ENCODE results near the gene EDIL3. TPM values are rescaled to one million over a fixed set of nuclear protein-coding genes. Genes with fewer than 3 reads are reported as not detected.

EDIL3 gene
- polyA plus RNA-seq, 2 donors, result 1.6 to 2.7 TPM

DNA sequence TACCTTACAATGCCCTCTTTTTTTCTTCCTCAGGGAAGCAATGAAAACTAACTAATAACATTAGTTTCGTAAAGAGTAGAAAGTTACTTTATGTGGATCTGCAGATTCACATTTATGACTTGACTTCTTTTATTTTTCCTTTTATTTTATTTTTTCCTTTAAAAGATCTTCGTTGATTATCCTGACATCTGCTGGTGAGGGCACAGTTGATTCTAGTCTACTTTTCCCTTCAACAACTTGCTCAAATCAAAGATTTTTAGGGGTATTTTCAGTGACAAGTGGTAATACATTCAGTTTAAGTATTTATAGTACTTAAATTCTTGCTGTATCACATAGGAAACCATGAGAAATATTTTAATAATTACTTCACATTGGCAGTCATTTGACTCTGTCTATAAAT lies 4.9 kb downstream of the EDIL3 start:
- WGBS, 2 donors, result 58 to 65% methylated on average over 2 of the region's 2 CpGs
- Histone ChIP-seq H3K27ac (ENCODE audit: low read depth in 2 of 2, low read length in 1 of 2) (no peak overlapping the region), H3K36me3 (ENCODE audit: control insufficient read depth in 2 of 2, insufficient read depth in 2 of 2, low read length in 1 of 2) (no peaks in the 10 kb centered on the region), H3K9me3 (ENCODE audit: control insufficient read depth in 2 of 2, insufficient read depth in 1 of 2, low read depth in 1 of 2, low read length in 1 of 2) (no peaks in the 10 kb centered on the region), H3K27me3 (ENCODE audit: control insufficient read depth in 1 of 2, insufficient read depth in 2 of 2, low read length in 2 of 2) (no peaks in the 10 kb centered on the region), H3K4me1 (ENCODE audit: control insufficient read depth in 2 of 2, insufficient read depth in 2 of 2, low read length in 1 of 2) (no peaks in the 10 kb centered on the region), H3K4me3 (ENCODE audit: low read depth in 1 of 2, low read length in 2 of 2) (no peak overlapping the region)

DNA sequence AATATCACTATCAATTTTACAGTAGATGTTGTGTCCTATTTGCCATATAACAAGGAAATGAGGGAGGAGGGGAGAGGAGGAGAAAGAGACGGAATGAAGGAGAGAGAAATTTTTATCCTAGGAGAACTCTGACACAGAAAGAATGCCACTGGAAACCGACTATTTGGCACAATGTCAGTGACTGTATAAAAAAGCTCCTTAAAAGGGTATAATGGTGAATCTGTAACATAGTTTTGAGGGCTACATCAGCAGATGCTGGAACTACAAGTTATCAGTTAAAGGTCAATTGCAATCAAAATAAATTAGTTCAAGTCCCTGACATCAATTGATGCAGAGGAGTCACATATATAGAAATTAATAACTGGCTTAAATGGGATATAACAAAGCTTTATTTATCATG lies 5.7 kb downstream of the EDIL3 start:
- H3K4me1 ChIP-seq (ENCODE audit: control insufficient read depth in 2 of 2, insufficient read depth in 2 of 2, low read length in 1 of 2), result no peaks in the 10 kb centered on the region
- H3K27me3 ChIP-seq (ENCODE audit: control insufficient read depth in 1 of 2, insufficient read depth in 2 of 2, low read length in 2 of 2), result no peaks in the 10 kb centered on the region
- 49 to 50% methylated on average over 2 of the region's 2 CpGs for WGBS, 2 donors
- H3K36me3 ChIP-seq (ENCODE audit: control insufficient read depth in 2 of 2, insufficient read depth in 2 of 2, low read length in 1 of 2), result no peaks in the 10 kb centered on the region
- no peak overlapping the region for H3K27ac ChIP-seq (ENCODE audit: low read depth in 2 of 2, low read length in 1 of 2)
- H3K4me3 ChIP-seq (ENCODE audit: low read depth in 1 of 2, low read length in 2 of 2), result no peak overlapping the region
- H3K9me3 ChIP-seq (ENCODE audit: control insufficient read depth in 2 of 2, insufficient read depth in 1 of 2, low read depth in 1 of 2, low read length in 1 of 2), result no peaks in the 10 kb centered on the region

DNA sequence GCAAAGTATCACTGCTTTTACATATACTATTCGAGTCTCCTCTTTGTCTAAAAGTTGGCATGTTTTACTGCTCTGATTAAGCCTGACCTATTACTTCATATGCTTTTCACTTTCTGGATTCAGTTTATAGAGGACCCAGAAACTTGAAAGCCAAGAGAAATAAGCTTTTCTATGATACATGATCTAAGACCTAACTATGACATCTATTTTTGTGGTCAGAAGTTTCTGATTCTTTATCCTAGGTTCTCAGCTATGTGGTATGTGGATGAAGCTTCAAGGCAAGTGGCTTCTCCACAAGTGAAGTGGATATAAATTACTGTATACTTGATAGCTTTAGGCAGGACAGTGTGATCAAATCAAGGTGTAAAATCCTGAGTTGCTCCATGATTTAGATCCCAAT lies 6.3 kb downstream of the EDIL3 start:
- Histone ChIP-seq H3K27me3 (ENCODE audit: control insufficient read depth in 1 of 2, insufficient read depth in 2 of 2, low read length in 2 of 2) (no peaks in the 10 kb centered on the region), H3K4me3 (ENCODE audit: low read depth in 1 of 2, low read length in 2 of 2) (no peak overlapping the region), H3K36me3 (ENCODE audit: control insufficient read depth in 2 of 2, insufficient read depth in 2 of 2, low read length in 1 of 2) (no peaks in the 10 kb centered on the region), H3K9me3 (ENCODE audit: control insufficient read depth in 2 of 2, insufficient read depth in 1 of 2, low read depth in 1 of 2, low read length in 1 of 2) (no peaks in the 10 kb centered on the region), H3K27ac (ENCODE audit: low read depth in 2 of 2, low read length in 1 of 2) (no peak overlapping the region), H3K4me1 (ENCODE audit: control insufficient read depth in 2 of 2, insufficient read depth in 2 of 2, low read length in 1 of 2) (no peaks in the 10 kb centered on the region)
- 23 to 28% methylated on average over 1 of the region's 1 CpG for WGBS, 2 donors

DNA sequence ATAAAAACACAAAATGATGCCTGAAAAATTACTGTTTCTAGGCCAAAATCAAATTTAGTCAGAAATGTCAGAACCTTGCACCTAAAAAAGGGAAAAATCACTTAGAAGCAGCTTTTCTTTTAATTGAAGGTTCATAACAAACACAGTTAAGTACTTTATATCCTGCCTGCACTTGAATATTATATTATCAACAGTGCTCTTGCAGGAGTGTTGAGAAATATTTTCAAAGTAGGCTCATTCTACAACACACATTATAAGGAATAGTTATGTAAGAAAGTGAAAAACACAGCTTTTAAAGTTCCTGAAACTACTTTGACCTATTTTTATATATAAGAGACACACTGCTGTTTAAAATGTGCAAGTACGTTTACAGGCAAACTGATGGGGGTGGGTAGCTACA lies 8.3 kb downstream of the EDIL3 start:
- no peaks in the 10 kb centered on the region for H3K36me3 ChIP-seq (ENCODE audit: control insufficient read depth in 2 of 2, insufficient read depth in 2 of 2, low read length in 1 of 2)
- H3K27ac ChIP-seq (ENCODE audit: low read depth in 2 of 2, low read length in 1 of 2), result no peak overlapping the region
- H3K27me3 ChIP-seq (ENCODE audit: control insufficient read depth in 1 of 2, insufficient read depth in 2 of 2, low read length in 2 of 2), result no peaks in the 10 kb centered on the region
- WGBS, 2 donors, result 81 to 86% methylated on average over 1 of the region's 1 CpG
- H3K4me1 ChIP-seq (ENCODE audit: control insufficient read depth in 2 of 2, insufficient read depth in 2 of 2, low read length in 1 of 2), result no peaks in the 10 kb centered on the region
- no peaks in the 10 kb centered on the region for H3K9me3 ChIP-seq (ENCODE audit: control insufficient read depth in 2 of 2, insufficient read depth in 1 of 2, low read depth in 1 of 2, low read length in 1 of 2)
- no peak overlapping the region for H3K4me3 ChIP-seq (ENCODE audit: low read depth in 1 of 2, low read length in 2 of 2)

DNA sequence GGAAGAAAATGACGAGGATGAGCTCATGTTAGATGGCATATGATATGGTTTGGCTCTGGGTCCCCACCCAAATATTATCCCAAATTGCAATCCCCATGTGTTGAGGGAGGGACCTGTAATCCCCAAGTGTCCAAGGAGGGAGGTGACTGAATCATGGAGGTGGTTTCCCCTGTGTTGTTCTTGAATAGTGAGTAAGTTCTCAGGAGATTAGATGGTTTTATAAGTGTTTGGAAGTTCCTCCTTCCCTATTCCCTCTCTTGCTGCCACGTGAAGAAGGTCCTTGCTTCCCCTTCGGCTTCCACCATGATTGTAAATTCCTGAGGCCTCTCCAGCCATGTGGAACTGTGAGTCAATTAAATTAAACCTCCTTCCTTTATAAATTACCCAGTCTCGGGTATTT lies 10.1 kb downstream of the EDIL3 start:
- Histone ChIP-seq H3K36me3 (ENCODE audit: control insufficient read depth in 2 of 2, insufficient read depth in 2 of 2, low read length in 1 of 2) (no peaks in the 10 kb centered on the region), H3K4me3 (ENCODE audit: low read depth in 1 of 2, low read length in 2 of 2) (no peak overlapping the region), H3K9me3 (ENCODE audit: control insufficient read depth in 2 of 2, insufficient read depth in 1 of 2, low read depth in 1 of 2, low read length in 1 of 2) (no peaks in the 10 kb centered on the region), H3K27me3 (ENCODE audit: control insufficient read depth in 1 of 2, insufficient read depth in 2 of 2, low read length in 2 of 2) (no peaks in the 10 kb centered on the region), H3K4me1 (ENCODE audit: control insufficient read depth in 2 of 2, insufficient read depth in 2 of 2, low read length in 1 of 2) (no peaks in the 10 kb centered on the region), H3K27ac (ENCODE audit: low read depth in 2 of 2, low read length in 1 of 2) (no peak overlapping the region)
- WGBS, 2 donors, result 82% methylated on average over 4 of the region's 4 CpGs

DNA sequence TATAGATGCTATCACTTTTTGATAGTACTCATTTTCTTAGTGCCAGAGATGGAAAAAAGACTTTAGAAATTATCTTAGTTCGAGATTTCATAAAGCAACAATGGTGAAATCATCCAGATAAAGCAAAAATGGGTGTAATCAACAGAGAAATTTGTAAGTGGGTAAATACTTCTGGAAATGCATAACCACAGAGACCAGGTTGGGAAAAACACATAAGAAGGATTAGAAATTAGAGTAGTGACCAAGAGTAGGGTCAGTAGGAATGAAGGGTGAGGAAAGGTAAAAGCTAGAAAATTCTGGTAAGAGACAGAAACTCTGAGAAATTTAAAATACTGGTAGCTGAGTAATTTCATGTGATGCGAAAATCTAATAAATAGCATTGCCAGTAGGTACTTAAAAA lies 11.2 kb downstream of the EDIL3 start:
- Histone ChIP-seq H3K27me3 (ENCODE audit: control insufficient read depth in 1 of 2, insufficient read depth in 2 of 2, low read length in 2 of 2) (no peaks in the 10 kb centered on the region), H3K4me1 (ENCODE audit: control insufficient read depth in 2 of 2, insufficient read depth in 2 of 2, low read length in 1 of 2) (no peaks in the 10 kb centered on the region), H3K36me3 (ENCODE audit: control insufficient read depth in 2 of 2, insufficient read depth in 2 of 2, low read length in 1 of 2) (no peaks in the 10 kb centered on the region), H3K4me3 (ENCODE audit: low read depth in 1 of 2, low read length in 2 of 2) (no peak overlapping the region), H3K27ac (ENCODE audit: low read depth in 2 of 2, low read length in 1 of 2) (no peak overlapping the region), H3K9me3 (ENCODE audit: control insufficient read depth in 2 of 2, insufficient read depth in 1 of 2, low read depth in 1 of 2, low read length in 1 of 2) (no peaks in the 10 kb centered on the region)
- WGBS, 2 donors, result 74 to 87% methylated on average over 2 of the region's 2 CpGs

DNA sequence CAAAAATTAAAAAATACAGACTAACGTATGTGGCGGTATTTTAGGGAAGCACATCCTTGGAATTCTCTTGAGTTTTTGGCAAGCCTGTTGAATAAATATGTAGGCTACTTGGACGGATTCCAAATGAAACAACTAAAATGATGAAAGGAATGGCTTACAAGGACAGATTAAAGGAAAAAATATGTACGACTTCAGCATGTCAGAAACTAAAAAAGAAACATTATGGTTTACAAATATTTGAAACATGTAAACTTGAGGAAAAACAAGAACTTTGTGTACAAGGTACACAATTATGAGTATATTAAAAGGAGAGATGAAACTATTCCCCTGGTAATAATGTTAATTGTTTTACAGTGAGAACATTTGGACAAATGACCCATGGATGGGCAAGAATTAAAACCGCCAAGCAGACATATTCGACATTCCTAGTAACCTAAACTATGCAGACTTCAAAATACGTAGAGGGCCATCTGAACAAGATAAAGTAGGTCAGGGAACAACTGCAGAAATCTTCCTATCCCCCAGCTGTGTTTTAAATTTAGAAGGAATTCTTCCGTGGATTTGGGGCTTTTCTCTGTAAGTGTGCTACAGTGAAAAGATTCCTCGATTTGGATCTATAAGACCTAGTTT lies 12.5 kb downstream of the EDIL3 start:
- Histone ChIP-seq H3K27me3 (ENCODE audit: control insufficient read depth in 1 of 2, insufficient read depth in 2 of 2, low read length in 2 of 2) (no peaks in the 10 kb centered on the region), H3K9me3 (ENCODE audit: control insufficient read depth in 2 of 2, insufficient read depth in 1 of 2, low read depth in 1 of 2, low read length in 1 of 2) (no peaks in the 10 kb centered on the region), H3K36me3 (ENCODE audit: control insufficient read depth in 2 of 2, insufficient read depth in 2 of 2, low read length in 1 of 2) (no peaks in the 10 kb centered on the region), H3K4me1 (ENCODE audit: control insufficient read depth in 2 of 2, insufficient read depth in 2 of 2, low read length in 1 of 2) (no peaks in the 10 kb centered on the region), H3K27ac (ENCODE audit: low read depth in 2 of 2, low read length in 1 of 2) (no peak overlapping the region), H3K4me3 (ENCODE audit: low read depth in 1 of 2, low read length in 2 of 2) (no peak overlapping the region)
- WGBS, 2 donors, result 62 to 69% methylated on average over 9 of the region's 9 CpGs

DNA sequence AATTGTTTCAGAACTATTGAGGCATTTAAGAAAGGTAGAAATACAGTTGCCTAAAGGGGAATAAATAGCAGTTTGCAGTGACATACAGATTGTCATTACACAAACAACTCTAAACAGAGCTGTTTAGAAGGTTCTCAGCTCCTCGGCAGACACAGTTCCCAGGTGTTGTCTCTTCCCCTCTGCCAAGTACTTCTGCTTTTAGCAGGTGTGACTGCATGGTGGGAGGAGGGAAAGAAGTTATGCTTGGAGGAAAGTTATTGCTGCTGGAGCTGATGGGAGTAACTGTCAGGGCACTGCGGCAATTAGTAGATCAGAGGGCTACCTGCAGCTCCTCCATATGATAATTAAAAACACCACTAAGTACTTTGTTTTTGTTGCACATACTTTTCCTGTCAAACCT lies 14.5 kb downstream of the EDIL3 start:
- WGBS, 2 donors, result 51 to 57% methylated on average over 2 of the region's 2 CpGs

DNA sequence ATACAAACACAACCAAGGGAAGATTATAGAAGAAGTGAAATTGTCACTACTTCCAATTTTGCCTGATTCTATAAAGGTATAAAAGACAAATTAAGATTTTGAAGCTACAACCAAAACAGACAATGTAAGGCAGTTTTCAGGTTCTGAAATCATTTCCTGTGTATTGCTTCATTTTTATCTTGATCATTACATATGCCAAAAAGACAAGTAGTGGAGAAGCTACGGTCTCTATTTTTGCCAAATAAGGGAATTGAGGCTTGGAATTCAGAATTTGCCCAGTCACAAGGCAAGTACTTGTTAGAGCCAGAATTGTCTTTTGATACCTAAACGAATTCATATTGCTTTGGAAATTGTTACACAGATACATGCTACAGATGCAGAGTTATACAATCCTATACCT lies 20.6 kb downstream of the EDIL3 start:
- 74 to 83% methylated on average over 2 of the region's 2 CpGs for WGBS, 2 donors
- no peaks in the 10 kb centered on the region for H3K27me3 ChIP-seq (ENCODE audit: control insufficient read depth in 1 of 2, insufficient read depth in 2 of 2, low read length in 2 of 2)
- H3K36me3 ChIP-seq (ENCODE audit: control insufficient read depth in 2 of 2, insufficient read depth in 2 of 2, low read length in 1 of 2), result no peaks in the 10 kb centered on the region
- H3K9me3 ChIP-seq (ENCODE audit: control insufficient read depth in 2 of 2, insufficient read depth in 1 of 2, low read depth in 1 of 2, low read length in 1 of 2), result no peaks in the 10 kb centered on the region
- H3K4me3 ChIP-seq (ENCODE audit: low read depth in 1 of 2, low read length in 2 of 2), result no peak overlapping the region
- no peaks in the 10 kb centered on the region for H3K4me1 ChIP-seq (ENCODE audit: control insufficient read depth in 2 of 2, insufficient read depth in 2 of 2, low read length in 1 of 2)
- H3K27ac ChIP-seq (ENCODE audit: low read depth in 2 of 2, low read length in 1 of 2), result no peak overlapping the region

More for the DNA sequence above, 14.5 kb downstream of the EDIL3 start:
- Histone ChIP-seq H3K4me1 (ENCODE audit: control insufficient read depth in 2 of 2, insufficient read depth in 2 of 2, low read length in 1 of 2) (no peaks in the 10 kb centered on the region), H3K27ac (ENCODE audit: low read depth in 2 of 2, low read length in 1 of 2) (no peak overlapping the region), H3K4me3 (ENCODE audit: low read depth in 1 of 2, low read length in 2 of 2) (no peak overlapping the region), H3K9me3 (ENCODE audit: control insufficient read depth in 2 of 2, insufficient read depth in 1 of 2, low read depth in 1 of 2, low read length in 1 of 2) (no peaks in the 10 kb centered on the region), H3K27me3 (ENCODE audit: control insufficient read depth in 1 of 2, insufficient read depth in 2 of 2, low read length in 2 of 2) (no peaks in the 10 kb centered on the region), H3K36me3 (ENCODE audit: control insufficient read depth in 2 of 2, insufficient read depth in 2 of 2, low read length in 1 of 2) (no peaks in the 10 kb centered on the region)

DNA sequence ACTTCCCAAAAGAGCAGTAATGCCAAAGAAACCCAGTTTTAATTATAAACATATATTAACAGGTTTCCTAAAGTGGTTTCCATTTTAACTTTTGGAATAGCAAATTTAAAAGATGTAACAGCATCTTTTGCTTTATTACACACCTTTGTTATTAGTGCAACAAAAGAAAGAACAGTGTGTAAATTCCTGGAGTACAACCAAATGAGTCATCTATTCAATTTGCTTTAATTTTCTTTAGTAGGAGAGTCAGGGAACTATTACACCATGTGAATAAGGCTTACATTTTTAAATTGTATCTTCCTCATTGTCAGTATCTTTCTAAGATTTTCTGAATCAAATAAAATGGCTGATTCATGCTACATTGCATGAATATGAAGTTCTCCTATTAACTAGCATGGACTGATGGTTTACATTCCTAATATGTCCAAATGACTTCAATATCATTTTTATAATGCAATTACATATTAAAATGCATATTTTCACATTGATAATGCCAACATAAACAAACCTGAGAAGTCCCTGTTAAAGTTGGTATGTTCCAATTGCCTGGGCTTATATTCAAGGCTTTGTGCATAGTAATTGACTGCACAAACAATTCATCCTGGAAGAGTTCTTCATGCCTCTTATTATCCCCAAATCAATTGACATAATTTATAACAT lies 22.5 kb downstream of the EDIL3 start:
- no peaks in the 10 kb centered on the region for H3K4me1 ChIP-seq (ENCODE audit: control insufficient read depth in 2 of 2, insufficient read depth in 2 of 2, low read length in 1 of 2)
- H3K27me3 ChIP-seq (ENCODE audit: control insufficient read depth in 1 of 2, insufficient read depth in 2 of 2, low read length in 2 of 2), result no peaks in the 10 kb centered on the region
- no peaks in the 10 kb centered on the region for H3K9me3 ChIP-seq (ENCODE audit: control insufficient read depth in 2 of 2, insufficient read depth in 1 of 2, low read depth in 1 of 2, low read length in 1 of 2)
- no peak overlapping the region for H3K27ac ChIP-seq (ENCODE audit: low read depth in 2 of 2, low read length in 1 of 2)
- H3K36me3 ChIP-seq (ENCODE audit: control insufficient read depth in 2 of 2, insufficient read depth in 2 of 2, low read length in 1 of 2), result no peaks in the 10 kb centered on the region
- no peak overlapping the region for H3K4me3 ChIP-seq (ENCODE audit: low read depth in 1 of 2, low read length in 2 of 2)
